Gastroesophageal sphincter (tissue), 2 donors: ENCODE data around the gene ZCCHC3.
"Not testable (repeated sequence)": the region's sequence is repeated elsewhere in the genome, so short reads cannot be mapped to it uniquely, and the experiment has no call there.

Source experiments
- POLR2A ChIP-seq, 2 donors: fragments of 450-650 bp; IDR thresholded peaks; one replicate each; pipeline ENCODE4 v1.6.1; 2017; ENCODE audit warnings: antibody characterized with exemption in 2 of 2, mild to moderate bottlenecking in 2 of 2, moderate library complexity in 1 of 2
- POLR2AphosphoS5 ChIP-seq: sonication (generic); formaldehyde crosslinking; IDR thresholded peaks from one replicate; pipeline ENCODE4 v1.6.1; 2017; ENCODE audit warnings: antibody characterized with exemption

DNA sequence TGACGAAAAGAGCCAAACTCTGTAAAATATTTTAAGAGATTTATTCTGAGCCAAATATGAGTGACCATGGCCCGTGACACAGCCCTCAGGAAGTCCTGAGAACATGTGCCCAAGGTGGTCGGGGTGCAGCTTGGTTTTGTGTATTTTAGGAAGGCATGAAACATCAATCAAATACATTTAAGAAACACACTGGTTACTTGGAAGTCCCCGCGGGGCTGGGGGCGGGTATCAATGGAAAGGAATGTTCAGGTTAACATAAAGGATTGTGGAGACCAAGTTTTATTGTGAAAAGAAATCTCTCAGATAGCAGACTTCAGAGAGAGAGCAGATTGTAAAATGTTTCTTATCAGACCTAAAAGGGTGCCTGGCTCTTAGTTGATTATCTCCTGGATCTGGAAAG lies 43.9 kb upstream of the ZCCHC3 start:
- TF ChIP-seq POLR2AphosphoS5; POLR2A (IDR thresholded peaks at IDR 0.05): not testable (repeated sequence)
